ENCODE measurements around the gene IL17RC.
"Not testable (repeated sequence)": the region's sequence is repeated elsewhere in the genome, so short reads cannot be mapped to it uniquely, and the experiment has no call there.

The IL17RC gene

DNA sequence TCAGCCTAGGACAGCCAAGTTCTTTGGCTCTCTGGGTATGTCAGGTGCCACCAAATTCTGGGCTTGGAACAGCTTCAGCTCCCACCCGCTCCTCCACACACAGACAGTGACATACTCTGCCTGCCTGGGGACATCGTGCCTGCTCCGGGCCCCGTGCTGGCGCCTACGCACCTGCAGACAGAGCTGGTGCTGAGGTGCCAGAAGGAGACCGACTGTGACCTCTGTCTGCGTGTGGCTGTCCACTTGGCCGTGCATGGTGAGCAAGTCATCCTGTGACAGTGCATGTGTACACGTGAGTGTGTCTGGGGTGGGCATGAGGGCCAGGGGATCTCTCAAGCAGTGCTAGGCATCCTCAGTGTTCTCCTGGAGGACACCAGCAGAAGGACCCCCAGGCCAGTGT, 922 bp downstream of the IL17RC start:
- DNase-seq, result no peak

- no peak for DNase-seq
These were observed 1.6 kb downstream of the IL17RC start for GRCh38 chr3:9918261-9919038.

DNA sequence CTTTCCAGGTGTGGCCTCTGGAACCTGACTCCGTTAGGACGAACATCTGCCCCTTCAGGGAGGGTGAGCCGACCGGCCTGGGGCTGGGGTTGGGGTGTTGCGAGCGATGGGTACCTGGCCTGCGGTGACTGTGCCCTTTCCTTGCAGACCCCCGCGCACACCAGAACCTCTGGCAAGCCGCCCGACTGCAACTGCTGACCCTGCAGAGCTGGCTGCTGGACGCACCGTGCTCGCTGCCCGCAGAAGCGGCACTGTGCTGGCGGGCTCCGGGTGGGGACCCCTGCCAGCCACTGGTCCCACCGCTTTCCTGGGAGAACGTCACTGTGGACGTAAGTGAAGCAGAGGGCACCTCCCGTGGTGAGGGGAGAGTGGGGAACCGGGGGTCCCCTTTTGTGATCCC, 11.3 kb downstream of the IL17RC start:
- DNase-seq, result no peak

DNA sequence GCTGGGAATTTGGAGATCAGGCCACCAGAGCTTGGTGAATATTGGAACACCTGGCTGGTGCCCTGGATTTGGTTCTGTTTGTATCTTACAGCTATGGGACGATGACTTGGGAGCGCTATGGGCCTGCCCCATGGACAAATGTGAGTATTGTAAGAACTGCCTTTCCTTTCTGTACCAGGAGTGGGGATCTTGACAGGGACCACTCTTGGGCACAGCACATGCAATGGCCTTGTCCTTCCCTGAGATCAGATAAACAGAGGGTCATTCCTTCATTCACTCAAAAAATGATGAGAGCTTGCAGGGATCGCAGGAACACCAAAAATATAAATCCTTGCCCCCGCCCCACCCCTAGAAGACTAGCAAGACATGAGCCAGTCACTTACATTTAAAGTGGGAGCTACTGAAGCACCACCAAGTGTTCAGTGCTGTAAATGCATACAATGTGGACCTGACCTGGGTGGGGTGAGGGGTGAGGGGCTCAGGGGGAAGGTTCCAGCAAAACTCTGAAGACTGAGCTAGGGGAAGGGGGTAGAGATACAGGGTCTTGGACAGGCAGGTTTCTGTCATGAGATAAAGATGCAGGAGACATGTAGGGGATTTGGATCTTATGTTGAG, 14.0 kb downstream of the IL17RC start:
- DNase-seq, result no peak

DNA sequence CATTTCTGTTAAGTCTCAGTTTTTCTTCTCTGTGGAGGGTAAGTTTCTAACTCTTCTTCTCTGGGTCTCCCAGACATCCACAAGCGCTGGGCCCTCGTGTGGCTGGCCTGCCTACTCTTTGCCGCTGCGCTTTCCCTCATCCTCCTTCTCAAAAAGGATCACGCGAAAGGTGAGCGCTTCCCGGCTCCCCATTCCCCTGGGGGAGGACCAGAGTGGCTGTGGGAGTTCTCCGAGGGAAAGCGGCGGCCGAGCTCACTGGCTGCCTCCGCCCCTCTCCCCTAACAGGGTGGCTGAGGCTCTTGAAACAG, 15.6 kb downstream of the IL17RC start:
- DNase-seq, result no peak

GRCh38 chr3:9932843-9933560, 16.1 kb downstream of the IL17RC start:
- peak; percentile 88 to 93 for DNase-seq

DNA sequence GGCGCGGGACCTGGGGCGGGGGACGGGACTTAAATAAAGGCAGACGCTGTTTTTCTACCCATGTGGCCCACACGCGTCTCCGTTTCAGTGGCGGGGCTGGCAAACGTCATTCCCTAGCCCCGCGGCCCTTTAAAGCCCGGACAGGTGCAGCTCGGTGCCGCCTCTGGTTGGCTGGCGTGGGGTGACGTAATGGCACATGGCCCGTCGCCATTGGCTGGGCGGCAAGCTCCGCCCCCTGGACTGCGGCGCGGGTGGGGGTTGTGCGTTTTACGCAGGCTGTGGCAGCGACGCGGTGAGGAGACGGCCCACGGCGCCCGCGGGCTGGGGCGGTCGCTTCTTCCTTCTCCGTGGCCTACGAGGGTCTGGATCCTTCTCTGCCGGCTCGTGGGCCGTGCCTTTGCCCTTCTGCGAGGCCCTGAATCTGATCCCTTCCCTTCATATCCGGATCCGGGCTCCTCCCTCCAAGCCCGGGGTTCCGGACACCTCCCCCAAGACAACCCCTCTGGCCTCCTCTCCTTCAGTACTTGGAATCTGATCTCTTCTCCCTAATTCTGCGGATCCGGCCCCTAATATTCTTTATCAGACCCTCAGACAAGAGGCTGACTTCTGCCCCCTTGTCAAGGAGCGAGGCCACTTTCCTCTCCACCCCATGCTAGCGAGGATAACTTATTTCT, 16.8 kb downstream of the IL17RC start, which contains the start of gene CRELD1:
Gene CRELD1 (plus strand): TSS at position 274 of the 674 bp plus-strand sequence. CDS start 605 bp downstream, outside the sequence.
- peak; percentile 96 to 98 for DNase-seq

DNA sequence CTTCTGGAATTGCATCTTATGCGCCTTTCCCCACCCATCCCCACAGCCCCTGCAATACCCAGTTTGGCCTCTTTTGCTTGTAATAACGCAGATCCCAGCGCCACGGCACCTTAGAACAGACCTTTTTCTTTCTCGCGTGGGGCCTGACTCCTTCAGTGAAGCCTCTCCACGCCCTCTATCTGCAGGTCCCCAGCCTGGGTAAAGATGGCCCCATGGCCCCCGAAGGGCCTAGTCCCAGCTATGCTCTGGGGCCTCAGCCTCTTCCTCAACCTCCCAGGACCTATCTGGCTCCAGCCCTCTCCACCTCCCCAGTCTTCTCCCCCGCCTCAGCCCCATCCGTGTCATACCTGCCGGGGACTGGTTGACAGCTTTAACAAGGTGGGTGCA, 17.3 kb downstream of the IL17RC start:
- no peak for DNase-seq

GRCh38 chr3:9934993-9935392, 18.1 kb downstream of the IL17RC start:
- DNase-seq, result no peak

DNA sequence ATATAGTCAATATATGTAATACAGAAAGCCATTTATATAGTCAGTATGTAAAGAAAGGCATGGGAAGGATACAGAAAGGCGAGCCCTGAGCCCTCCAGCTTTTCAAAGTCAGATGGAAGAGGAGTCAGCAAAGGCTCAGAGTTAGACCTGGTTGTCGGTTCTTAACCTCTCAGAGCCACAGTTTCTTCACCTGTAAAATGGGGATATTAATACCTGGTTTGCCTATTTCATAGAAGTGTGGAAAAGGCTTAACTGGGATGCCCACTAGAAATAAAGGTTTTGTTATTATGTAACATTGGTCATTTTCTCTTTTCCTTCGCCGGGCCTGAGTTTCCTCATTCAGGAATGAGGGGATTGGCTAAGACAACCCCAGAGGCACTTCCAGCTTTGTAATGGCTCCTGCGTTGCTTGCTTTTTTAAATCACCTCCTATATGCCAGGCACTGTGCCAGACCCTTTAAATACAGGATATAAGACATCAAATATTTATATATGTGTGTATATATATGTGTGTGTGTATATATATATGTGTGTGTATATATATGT, 19.1 kb downstream of the IL17RC start:
- DNase-seq, result no peak

- DNase-seq, result no peak
These were observed 20.8 kb downstream of the IL17RC start for GRCh38 chr3:9937486-9938238.

DNA sequence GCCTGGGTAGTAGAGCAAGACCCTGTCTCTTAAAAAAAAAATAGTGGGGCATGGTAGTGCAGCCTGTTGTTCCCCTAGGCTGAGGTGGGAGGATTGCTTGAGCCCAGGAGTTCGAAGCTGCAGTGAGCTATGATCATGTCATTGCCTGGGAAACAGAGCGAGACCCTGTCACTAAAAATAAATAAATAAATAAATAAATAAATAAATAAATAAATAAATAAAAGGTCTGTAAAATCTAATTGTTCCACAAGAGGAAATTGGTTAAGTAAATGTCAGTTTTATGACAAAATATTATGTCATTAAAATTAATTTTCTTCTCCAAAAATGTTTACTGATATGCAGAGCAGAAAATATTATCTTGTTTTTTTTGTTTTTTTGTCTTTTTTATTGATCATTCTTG, 22.1 kb downstream of the IL17RC start:
- no peak for DNase-seq

DNA sequence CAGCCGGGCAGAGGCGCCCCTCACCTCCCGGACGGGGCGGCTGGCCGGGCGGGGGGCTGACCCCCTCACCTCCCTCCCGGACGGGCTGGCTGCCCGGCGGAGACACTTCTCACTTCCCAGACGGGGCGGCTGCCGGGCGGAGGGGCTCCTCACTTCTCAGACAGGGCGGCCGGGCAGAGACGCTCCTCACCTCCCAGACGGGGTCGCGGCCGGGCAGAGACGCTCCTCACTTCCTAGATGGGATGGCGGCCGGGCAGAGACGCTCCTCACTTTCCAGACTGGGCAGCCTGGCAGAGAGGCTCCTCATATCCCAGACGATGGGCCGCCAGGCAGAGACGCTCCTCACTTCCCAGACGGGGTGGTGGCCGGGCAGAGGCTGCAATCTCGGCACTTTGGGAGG, 23.0 kb downstream of the IL17RC start:
- not testable (repeated sequence) for DNase-seq

DNA sequence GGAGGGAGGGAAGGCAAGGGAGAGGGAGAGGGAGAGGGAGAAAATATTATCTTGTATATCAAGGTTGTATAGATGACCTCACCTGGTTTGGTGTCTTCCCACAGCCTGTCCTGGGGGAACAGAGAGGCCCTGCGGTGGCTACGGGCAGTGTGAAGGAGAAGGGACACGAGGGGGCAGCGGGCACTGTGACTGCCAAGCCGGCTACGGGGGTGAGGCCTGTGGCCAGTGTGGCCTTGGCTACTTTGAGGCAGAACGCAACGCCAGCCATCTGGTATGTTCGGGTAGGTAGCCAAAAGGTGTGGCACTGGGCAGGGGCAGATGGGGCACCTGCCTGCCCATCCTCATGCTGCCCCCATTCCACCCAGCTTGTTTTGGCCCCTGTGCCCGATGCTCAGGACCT, 23.8 kb downstream of the IL17RC start:
- no peak for DNase-seq

DNA sequence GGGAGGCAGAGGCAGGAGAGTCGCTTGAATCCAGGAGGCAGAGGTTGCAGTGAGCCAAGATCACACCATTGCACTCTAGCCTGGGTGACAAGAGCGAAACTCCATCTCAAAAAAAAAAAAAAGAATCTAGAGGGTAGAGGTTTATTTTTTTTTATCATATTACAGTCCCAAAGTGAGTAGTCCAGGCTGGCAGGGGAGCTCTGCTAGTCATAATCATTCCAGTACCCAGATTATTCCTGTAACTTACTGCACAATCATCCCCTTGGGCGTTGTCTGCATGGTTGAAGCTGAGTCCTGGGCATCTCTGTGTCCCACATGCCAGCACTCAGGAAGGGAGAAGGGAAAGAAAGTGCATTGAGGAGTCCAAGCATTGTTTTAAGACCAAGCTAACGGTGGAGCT, 25.3 kb downstream of the IL17RC start:
- DNase-seq, result no peak

GRCh38 chr3:9942934-9943690, 26.2 kb downstream of the IL17RC start:
- DNase-seq, result no peak

GRCh38 chr3:9944271-9944670, 27.4 kb downstream of the IL17RC start:
- no peak for DNase-seq

DNA sequence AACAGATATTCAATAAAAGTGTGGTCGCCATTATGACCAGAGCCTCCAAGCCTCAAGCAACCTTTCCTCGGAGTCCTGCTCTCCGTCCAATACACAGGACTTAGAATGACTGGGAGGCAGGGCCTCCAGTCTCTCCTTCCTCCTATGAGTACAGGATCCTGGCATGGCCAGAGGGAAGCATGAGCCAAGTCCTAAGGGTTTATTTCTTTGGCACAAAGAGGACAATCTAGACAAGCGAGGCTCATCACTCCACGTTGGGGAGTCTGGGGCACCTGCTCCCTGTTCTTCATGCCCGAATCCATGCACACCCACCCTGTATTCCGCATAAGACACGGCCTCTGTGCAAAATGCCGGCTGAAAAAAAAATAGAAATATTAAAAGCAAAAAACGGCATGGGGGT, 28.5 kb downstream of the IL17RC start:
- DNase-seq, result no peak

DNA sequence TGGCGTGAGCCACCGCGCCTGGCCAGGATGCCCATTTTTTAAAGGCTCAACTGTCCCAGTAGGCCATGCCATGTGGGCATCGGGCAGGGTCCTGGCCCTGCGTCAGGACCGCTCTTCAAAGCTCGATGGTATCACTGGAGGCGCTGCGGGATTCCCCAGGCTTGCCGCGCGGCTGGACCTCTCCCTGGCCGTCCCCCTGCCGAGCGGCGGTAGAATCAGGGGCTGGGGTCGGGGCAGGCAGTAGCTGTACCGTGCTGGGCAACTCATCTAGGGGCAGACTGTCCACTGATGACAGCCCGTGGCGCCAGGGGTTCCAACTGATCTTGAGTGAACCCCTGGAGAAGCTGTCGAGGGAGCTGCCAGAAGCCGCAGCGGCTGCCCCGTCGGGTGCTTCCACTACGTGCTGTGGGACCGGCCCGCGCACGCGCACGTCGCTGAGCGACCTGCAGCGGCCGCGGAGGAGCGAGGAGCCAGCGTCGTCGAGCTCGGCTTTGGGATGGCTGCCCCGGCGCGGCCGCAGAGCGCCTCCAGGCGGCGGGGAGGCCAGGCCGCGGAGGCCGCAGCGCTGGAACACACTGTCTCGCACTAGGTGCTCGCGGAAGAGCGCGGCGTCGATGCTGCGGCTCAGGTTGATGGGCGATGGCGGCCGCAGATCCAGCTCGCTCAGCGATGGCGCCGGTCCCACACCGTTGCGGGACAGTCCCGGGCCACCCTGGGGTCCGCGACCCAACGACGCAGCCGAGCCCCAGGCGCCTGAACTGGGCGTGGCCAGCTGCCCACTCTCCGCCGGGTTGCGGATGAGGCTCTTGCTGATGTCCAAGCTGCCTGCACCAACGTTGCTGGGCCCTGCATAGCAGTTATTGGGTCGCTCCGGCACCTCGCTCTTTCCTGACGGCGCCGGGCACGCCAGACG, 29.5 kb downstream of the IL17RC start:
- DNase-seq, result peak; percentile 73 to 79

All from stimulated activated CD4-positive, alpha-beta T cell treated with anti-CD3 and anti-CD28 coated beads, Interleukin-4, amount 100 ng/mL, for 4 hours (primary cell).